Large intestine (tissue), 3 donors: Measurements from ENCODE around the gene GNAL. TPM values are rescaled to one million over a fixed set of nuclear protein-coding genes. Genes with fewer than 3 reads are reported as not detected.

ENCODE experiments used
- DNase-seq, 2 donors: peaks; one replicate each; pipeline versions ENCODE4 v3.0.0 to v3.0.0-alpha.2; 2013
- H3K27ac ChIP-seq: one replicate; pipeline ENCODE4 v1.5.1; 2013; ENCODE audit warnings: low read length
- H3K27me3 ChIP-seq: 2 replicates; pipeline ENCODE4 v1.6.1; 2013; ENCODE audit warnings: low read length; ENCODE audit not compliant: control insufficient read depth, insufficient read depth
- H3K36me3 ChIP-seq: 2 replicates; pipeline ENCODE4 v1.6.1; 2013; ENCODE audit warnings: low read length; ENCODE audit not compliant: control insufficient read depth, insufficient read depth
- H3K4me1 ChIP-seq: one replicate; pipeline ENCODE4 v1.6.1; 2013; ENCODE audit warnings: low read length; ENCODE audit not compliant: control insufficient read depth, insufficient read depth
- H3K4me3 ChIP-seq: one replicate; pipeline ENCODE4 v1.5.1; 2013; ENCODE audit warnings: low read length
- H3K9me3 ChIP-seq: one replicate; pipeline ENCODE4 v1.6.1; 2013; ENCODE audit warnings: mild to moderate bottlenecking, low read depth, low read length, moderate library complexity; ENCODE audit not compliant: control insufficient read depth
- WGBS: methylation state at CpG from one replicate; pipeline ENCODE4 v1.1.5; 2013; ENCODE audit warnings: low lambda C conversion rate; ENCODE audit not compliant: insufficient coverage; 5-methylcytosine and 5-hydroxymethylcytosine counted together
- polyA plus RNA-seq: library from polyadenylated mRNA; unstranded; fragments of 120-200 nt; gene quantifications from one replicate; pipeline ENCODE4 v1.2.1, GENCODE V29; 2013

The GNAL gene
- polyA plus RNA-seq, 1 donor: 4.4 TPM

GRCh38 chr18:11668441-11669169 is 20.5 kb upstream of the GNAL start:
- Histone ChIP-seq H3K27ac (no peak overlapping the region), H3K36me3 (no peaks in the 10 kb centered on the region), H3K27me3 (peaks cover 3% of the 10 kb centered on the region), H3K4me1 (no peaks in the 10 kb centered on the region), H3K9me3 (no peaks in the 10 kb centered on the region), H3K4me3 (no peak overlapping the region)
- DNase-seq: no peak
- 57% methylated on average over 5 of the region's 10 CpGs for WGBS

GRCh38 chr18:11669271-11669947 is 19.7 kb upstream of the GNAL start:
- H3K9me3 ChIP-seq: no peaks in the 10 kb centered on the region
- H3K36me3 ChIP-seq: no peaks in the 10 kb centered on the region
- H3K27ac ChIP-seq: no peak overlapping the region
- no CpG with 5 or more reads among the region's 14 CpGs for WGBS
- no peak overlapping the region for H3K4me3 ChIP-seq
- DNase-seq: no peak
- peaks cover 3% of the 10 kb centered on the region for H3K27me3 ChIP-seq
- H3K4me1 ChIP-seq: no peaks in the 10 kb centered on the region

DNA sequence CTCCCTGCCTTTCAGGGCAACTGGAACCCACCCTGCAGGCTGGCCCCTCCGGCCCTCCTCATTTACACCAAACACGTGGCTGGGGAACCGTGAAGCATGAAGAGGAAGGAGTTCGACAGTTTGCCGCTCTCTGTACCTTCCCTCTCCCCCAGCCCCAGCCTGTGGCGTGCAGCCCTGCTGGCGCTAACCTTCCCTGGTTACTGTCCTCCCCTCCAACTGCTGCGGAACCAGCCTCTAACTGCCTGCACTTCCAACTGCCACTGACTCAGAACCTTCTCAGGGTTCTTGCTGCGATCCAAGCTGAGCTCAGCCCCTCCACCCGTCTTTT is 19.2 kb upstream of the GNAL start:
- 80% methylated on average over 1 of the region's 10 CpGs for WGBS
- no peaks in the 10 kb centered on the region for H3K9me3 ChIP-seq
- no peaks in the 10 kb centered on the region for H3K36me3 ChIP-seq
- peaks cover 3% of the 10 kb centered on the region for H3K27me3 ChIP-seq
- H3K4me1 ChIP-seq: no peaks in the 10 kb centered on the region
- no peak overlapping the region for H3K27ac ChIP-seq
- DNase-seq: no peak
- no peak overlapping the region for H3K4me3 ChIP-seq

GRCh38 chr18:11671156-11671555 is 17.9 kb upstream of the GNAL start:
- Histone ChIP-seq H3K27ac (no peak overlapping the region), H3K36me3 (no peaks in the 10 kb centered on the region), H3K4me1 (no peaks in the 10 kb centered on the region), H3K27me3 (peaks cover 3% of the 10 kb centered on the region), H3K9me3 (no peaks in the 10 kb centered on the region), H3K4me3 (no peak overlapping the region)
- 100% methylated on average over 2 of the region's 8 CpGs for WGBS
- DNase-seq: no peak

DNA sequence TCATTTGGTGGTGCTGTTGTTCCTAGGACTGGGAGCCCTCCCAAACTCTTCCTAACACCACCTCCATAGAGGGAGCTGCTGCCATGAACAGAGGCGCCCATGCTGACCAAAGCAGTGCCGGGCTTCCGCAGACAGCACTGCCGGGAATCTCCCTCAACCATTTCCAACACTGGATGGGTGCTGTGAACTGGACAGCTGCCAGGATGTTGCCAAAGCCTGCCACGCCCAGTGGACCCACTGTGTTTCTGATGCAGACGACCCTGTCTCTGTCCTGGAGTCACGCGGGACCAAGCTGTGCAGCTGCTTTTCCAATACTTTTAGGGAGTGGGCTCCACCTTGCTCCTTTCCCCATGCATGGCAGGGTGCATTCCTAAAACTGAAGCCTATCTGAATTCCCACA is 16.9 kb upstream of the GNAL start:
- no peak overlapping the region for H3K27ac ChIP-seq
- DNase-seq: no peak
- H3K4me3 ChIP-seq: no peak overlapping the region
- no CpG with 5 or more reads among the region's 8 CpGs for WGBS
- peaks cover 3% of the 10 kb centered on the region for H3K27me3 ChIP-seq
- H3K36me3 ChIP-seq: no peaks in the 10 kb centered on the region
- H3K4me1 ChIP-seq: no peaks in the 10 kb centered on the region
- H3K9me3 ChIP-seq: no peaks in the 10 kb centered on the region

GRCh38 chr18:11672846-11673454 is 16.1 kb upstream of the GNAL start:
- no CpG with 5 or more reads among the region's 8 CpGs for WGBS
- Histone ChIP-seq H3K4me1 (no peaks in the 10 kb centered on the region), H3K4me3 (no peak overlapping the region), H3K27me3 (peaks cover 5% of the 10 kb centered on the region), H3K36me3 (no peaks in the 10 kb centered on the region), H3K27ac (no peak overlapping the region), H3K9me3 (no peaks in the 10 kb centered on the region)
- no peak for DNase-seq

DNA sequence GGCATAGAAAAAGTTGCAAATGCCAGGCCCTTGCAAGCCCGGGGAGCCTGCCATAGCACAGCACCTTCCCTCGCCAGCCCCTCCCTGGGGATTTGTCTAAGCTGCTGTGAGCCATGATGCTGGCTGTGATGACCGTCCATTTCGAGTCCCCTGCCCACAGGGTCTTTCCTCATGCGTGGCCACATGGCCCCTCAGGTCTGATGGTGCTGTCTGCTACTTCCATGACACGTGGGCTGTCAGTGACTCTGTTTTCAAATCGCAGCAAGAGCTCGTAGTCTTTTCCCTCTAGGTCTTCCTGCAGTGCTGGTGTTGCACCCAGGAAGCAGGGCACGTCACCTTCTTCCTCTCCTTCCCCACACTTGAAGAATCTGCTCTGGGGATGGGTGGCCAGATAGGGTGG is 15.5 kb upstream of the GNAL start:
- H3K4me1 ChIP-seq: no peaks in the 10 kb centered on the region
- no peak for DNase-seq
- H3K9me3 ChIP-seq: no peaks in the 10 kb centered on the region
- H3K27me3 ChIP-seq: peaks cover 6% of the 10 kb centered on the region
- no peak overlapping the region for H3K4me3 ChIP-seq
- H3K27ac ChIP-seq: no peak overlapping the region
- H3K36me3 ChIP-seq: no peaks in the 10 kb centered on the region
- WGBS: no CpG with 5 or more reads among the region's 9 CpGs

DNA sequence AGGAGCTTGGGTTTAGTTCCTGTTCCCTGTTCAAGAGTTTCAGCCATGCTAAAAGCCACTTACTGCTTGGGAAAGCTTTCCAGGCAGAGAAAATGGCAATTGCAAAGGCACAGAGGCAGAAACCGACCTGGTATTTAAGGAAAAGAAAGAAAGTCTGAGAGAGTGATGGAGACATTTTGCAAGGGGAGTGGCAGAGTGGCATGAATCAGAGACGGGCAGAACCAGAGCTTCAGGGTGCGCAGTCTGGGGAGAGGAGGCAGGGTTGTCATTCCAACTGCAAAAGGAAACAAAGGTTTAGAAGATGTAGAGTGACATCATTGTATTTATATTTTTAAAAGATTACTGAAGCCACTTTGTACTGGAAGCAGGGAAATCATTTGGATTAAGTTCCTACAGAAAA is 14.9 kb upstream of the GNAL start:
- Histone ChIP-seq H3K4me1 (no peaks in the 10 kb centered on the region), H3K27ac (no peak overlapping the region), H3K4me3 (no peak overlapping the region), H3K9me3 (no peaks in the 10 kb centered on the region), H3K36me3 (no peaks in the 10 kb centered on the region), H3K27me3 (peaks cover 6% of the 10 kb centered on the region)
- 89% methylated on average over 2 of the region's 3 CpGs for WGBS
- no peak for DNase-seq

GRCh38 chr18:11676386-11676785 is 12.7 kb upstream of the GNAL start:
- H3K36me3 ChIP-seq: no peaks in the 10 kb centered on the region
- WGBS: 90% methylated on average over 5 of the region's 10 CpGs
- no peaks in the 10 kb centered on the region for H3K4me1 ChIP-seq
- no peak for DNase-seq
- peaks cover 6% of the 10 kb centered on the region for H3K27me3 ChIP-seq
- no peak overlapping the region for H3K4me3 ChIP-seq
- no peaks in the 10 kb centered on the region for H3K9me3 ChIP-seq
- no peak overlapping the region for H3K27ac ChIP-seq

DNA sequence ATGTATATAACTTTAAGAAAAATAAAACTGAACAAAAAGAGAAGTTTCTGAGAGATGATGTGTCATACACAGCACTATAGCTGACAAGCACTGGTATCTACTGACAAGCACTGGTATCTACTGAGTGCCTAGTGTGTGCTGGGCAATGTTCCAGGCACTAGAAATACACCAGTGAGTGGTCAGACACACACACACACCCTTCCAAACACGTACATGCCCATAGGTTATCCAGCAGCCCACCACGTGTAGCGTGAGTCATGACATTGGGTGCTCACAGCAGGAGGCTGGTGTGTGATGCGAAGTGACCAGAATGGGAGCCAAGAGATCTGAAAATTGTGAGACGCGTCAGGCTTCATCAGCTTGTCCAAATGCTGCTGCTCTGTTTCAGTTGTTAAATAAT is 12.2 kb upstream of the GNAL start:
- no peaks in the 10 kb centered on the region for H3K36me3 ChIP-seq
- H3K4me1 ChIP-seq: no peaks in the 10 kb centered on the region
- WGBS: 90% methylated on average over 2 of the region's 6 CpGs
- no peaks in the 10 kb centered on the region for H3K9me3 ChIP-seq
- H3K27ac ChIP-seq: no peak overlapping the region
- no peak overlapping the region for H3K4me3 ChIP-seq
- no peak for DNase-seq
- H3K27me3 ChIP-seq: peaks cover 6% of the 10 kb centered on the region
